WERI-Rb-1 (cell line): ENCODE results near the gene CABLES2.
A peak's percentile ranks its signal among the peaks of the same experiment; 100 is the strongest.

Experiments used
- DNase-seq: peaks from one replicate; pipeline ENCODE4 v3.0.0-alpha.2; 2020
- H3K27ac ChIP-seq: fragments of 250-450 bp; sonication (Bioruptor Pico); 2 replicates; pipeline ENCODE4 v1.5.1; 2020; ENCODE audit warnings: mild to moderate bottlenecking, moderate library complexity
- H3K27me3 ChIP-seq: fragments of 250-450 bp; sonication (Bioruptor Pico); 2 replicates; pipeline ENCODE4 v1.5.1; 2021; ENCODE audit warnings: mild to moderate bottlenecking, low read depth, moderate library complexity; ENCODE audit not compliant: insufficient read depth, severe bottlenecking
- H3K36me3 ChIP-seq: fragments of 250-450 bp; sonication (Bioruptor Pico); 2 replicates; pipeline ENCODE4 v1.5.1; 2020; ENCODE audit warnings: mild to moderate bottlenecking, moderate library complexity
- H3K4me3 ChIP-seq: 2 replicates; pipeline ENCODE4 v1.5.1; 2011; ENCODE audit warnings: low read depth, mild to moderate bottlenecking, control low read depth, low read length
- H3K9me3 ChIP-seq: fragments of 250-450 bp; sonication (Bioruptor Pico); 2 replicates; pipeline ENCODE4 v1.5.1; 2021; ENCODE audit warnings: mild to moderate bottlenecking, moderate library complexity; ENCODE audit not compliant: severe bottlenecking
- TF ChIP-seq, protein P1 (sequence below): IDR thresholded peaks from 2 replicates; pipeline ENCODE4 v1.5.1; 2011; ENCODE audit warnings: low read depth, mild to moderate bottlenecking, control low read depth, inconsistent platforms, low read length

The CABLES2 gene

GRCh38 chr20:62439218-62439617 is 32.1 kb upstream of the CABLES2 start:
- TF ChIP-seq, protein P1, sequence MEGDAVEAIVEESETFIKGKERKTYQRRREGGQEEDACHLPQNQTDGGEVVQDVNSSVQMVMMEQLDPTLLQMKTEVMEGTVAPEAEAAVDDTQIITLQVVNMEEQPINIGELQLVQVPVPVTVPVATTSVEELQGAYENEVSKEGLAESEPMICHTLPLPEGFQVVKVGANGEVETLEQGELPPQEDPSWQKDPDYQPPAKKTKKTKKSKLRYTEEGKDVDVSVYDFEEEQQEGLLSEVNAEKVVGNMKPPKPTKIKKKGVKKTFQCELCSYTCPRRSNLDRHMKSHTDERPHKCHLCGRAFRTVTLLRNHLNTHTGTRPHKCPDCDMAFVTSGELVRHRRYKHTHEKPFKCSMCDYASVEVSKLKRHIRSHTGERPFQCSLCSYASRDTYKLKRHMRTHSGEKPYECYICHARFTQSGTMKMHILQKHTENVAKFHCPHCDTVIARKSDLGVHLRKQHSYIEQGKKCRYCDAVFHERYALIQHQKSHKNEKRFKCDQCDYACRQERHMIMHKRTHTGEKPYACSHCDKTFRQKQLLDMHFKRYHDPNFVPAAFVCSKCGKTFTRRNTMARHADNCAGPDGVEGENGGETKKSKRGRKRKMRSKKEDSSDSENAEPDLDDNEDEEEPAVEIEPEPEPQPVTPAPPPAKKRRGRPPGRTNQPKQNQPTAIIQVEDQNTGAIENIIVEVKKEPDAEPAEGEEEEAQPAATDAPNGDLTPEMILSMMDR, result no peak
- Histone ChIP-seq H3K4me3 (no peak overlapping the region), H3K27ac (no peak overlapping the region), H3K27me3 (no peaks in the 10 kb centered on the region), H3K36me3 (no peaks in the 10 kb centered on the region), H3K9me3 (peaks cover 4% of the 10 kb centered on the region)
- DNase-seq, result no peak

GRCh38 chr20:62437927-62438326 is 30.8 kb upstream of the CABLES2 start:
- Histone ChIP-seq H3K9me3 (no peaks in the 10 kb centered on the region), H3K27ac (no peak overlapping the region), H3K36me3 (no peaks in the 10 kb centered on the region), H3K27me3 (no peaks in the 10 kb centered on the region), H3K4me3 (no peak overlapping the region)
- no peak for DNase-seq
- TF ChIP-seq, protein P1, result peak; percentile 27; the same call in 1 of the 2 replicates

DNA sequence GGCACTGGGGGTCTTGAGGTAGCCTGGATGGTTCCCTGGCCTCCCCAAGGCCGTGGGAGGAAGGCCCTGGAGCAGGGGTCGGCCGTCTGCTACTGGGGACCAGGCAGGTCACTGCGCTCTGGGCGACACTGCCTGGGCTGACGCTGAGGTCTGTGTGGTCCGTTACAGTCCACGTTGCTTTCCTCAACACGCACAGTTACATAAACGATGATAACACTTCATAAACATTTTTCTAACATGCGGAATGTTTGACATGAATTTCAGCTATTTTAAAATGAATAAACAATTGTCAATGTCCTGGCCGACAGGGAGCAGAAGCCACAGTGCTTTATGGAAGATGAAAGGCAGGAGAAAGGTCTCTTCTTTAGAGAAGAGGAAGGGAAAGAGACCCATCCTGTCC is 30.4 kb upstream of the CABLES2 start:
- H3K27me3 ChIP-seq, result no peaks in the 10 kb centered on the region
- DNase-seq, result no peak
- TF ChIP-seq, protein P1, result no peak
- H3K9me3 ChIP-seq, result no peaks in the 10 kb centered on the region
- no peak overlapping the region for H3K4me3 ChIP-seq
- H3K36me3 ChIP-seq, result no peaks in the 10 kb centered on the region
- H3K27ac ChIP-seq, result no peak overlapping the region

DNA sequence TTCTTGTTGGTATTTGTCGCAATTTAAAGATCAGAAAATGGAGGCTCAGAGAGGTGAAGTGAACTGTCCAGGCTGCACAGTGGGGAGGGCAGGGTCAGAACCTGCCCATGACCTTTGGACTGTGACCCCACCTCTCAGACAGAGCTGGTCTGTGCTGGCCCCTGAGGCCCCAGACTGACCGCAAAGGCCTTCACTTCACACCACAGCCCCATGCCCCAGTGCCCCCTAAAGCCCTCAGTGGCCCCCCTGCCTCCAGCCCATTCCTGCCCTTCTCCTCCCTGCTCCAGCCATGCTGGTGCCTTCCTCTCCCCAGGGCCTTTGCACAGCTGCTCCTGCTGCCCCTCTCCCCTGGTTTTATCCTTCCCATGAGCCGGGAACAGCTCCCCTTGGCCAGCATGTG is 29.6 kb upstream of the CABLES2 start:
- Histone ChIP-seq H3K9me3 (no peaks in the 10 kb centered on the region), H3K27ac (no peak overlapping the region), H3K36me3 (no peaks in the 10 kb centered on the region), H3K27me3 (no peaks in the 10 kb centered on the region), H3K4me3 (no peak overlapping the region)
- TF ChIP-seq, protein P1, result no peak
- no peak for DNase-seq

GRCh38 chr20:62433658-62434497 is 26.8 kb upstream of the CABLES2 start:
- Histone ChIP-seq H3K27ac (no peak overlapping the region), H3K4me3 (no peak overlapping the region), H3K9me3 (no peaks in the 10 kb centered on the region), H3K27me3 (no peaks in the 10 kb centered on the region), H3K36me3 (no peaks in the 10 kb centered on the region)
- TF ChIP-seq, protein P1, result no peak
- DNase-seq, result no peak
